HG02610 (cell line): ENCODE results near the gene TOR4A.

ENCODE experiments used
- ATAC-seq: cut with Tn5 transposase; IDR thresholded peaks from one replicate; pipeline ENCODE4 v1.9.1; 2021; ENCODE audit warnings: mild to moderate bottlenecking, moderate library complexity; ENCODE audit not compliant: unreplicated experiment

TOR4A gene

GRCh38 chr9:137293094-137293481 lies 15.6 kb downstream of the TOR4A start:
- no peak for ATAC-seq

- ATAC-seq, result no peak
These were observed 16.1 kb downstream of the TOR4A start for GRCh38 chr9:137293482-137294090.

- ATAC-seq, result no peak
These were observed 16.7 kb downstream of the TOR4A start for GRCh38 chr9:137294091-137294680.

- no peak for ATAC-seq
These were observed 17.2 kb downstream of the TOR4A start for GRCh38 chr9:137294681-137295237.

- ATAC-seq, result no peak
These were observed 17.8 kb downstream of the TOR4A start for GRCh38 chr9:137295238-137295811.

- ATAC-seq, result no peak
These were observed 18.5 kb downstream of the TOR4A start for GRCh38 chr9:137295849-137296669.

- no peak for ATAC-seq
These were observed 19.4 kb downstream of the TOR4A start for GRCh38 chr9:137296670-137297664.

- no peak for ATAC-seq
These were observed 20.4 kb downstream of the TOR4A start for GRCh38 chr9:137297966-137298365.

GRCh38 chr9:137298401-137299202 lies 21.1 kb downstream of the TOR4A start:
- ATAC-seq, result no peak

- no peak for ATAC-seq
These were observed 21.7 kb downstream of the TOR4A start for GRCh38 chr9:137299203-137299565.

- no peak for ATAC-seq
These were observed 22.4 kb downstream of the TOR4A start for GRCh38 chr9:137299938-137300337.

GRCh38 chr9:137300567-137301080 lies 23.1 kb downstream of the TOR4A start:
- ATAC-seq, result no peak

GRCh38 chr9:137301081-137301947 lies 23.8 kb downstream of the TOR4A start:
- ATAC-seq, result no peak

- ATAC-seq, result peak; percentile 60
These were observed 24.6 kb downstream of the TOR4A start, which contains the start of gene NRARP for GRCh38 chr9:137302118-137302448. NRARP (minus strand) TSS chr9:137302271; CDS start chr9:137301928, 343 bp downstream.

GRCh38 chr9:137302449-137303150 lies 25.1 kb downstream of the TOR4A start:
- ATAC-seq, result peak; percentile 34

- no peak for ATAC-seq
These were observed 25.8 kb downstream of the TOR4A start for GRCh38 chr9:137303151-137303892.

- ATAC-seq, result no peak
These were observed 26.4 kb downstream of the TOR4A start for GRCh38 chr9:137303893-137304382.
